C4-2B (cell line): ENCODE measurements around the gene ENPP4.

Source experiments
- CTCF ChIP-seq: fragments of 450-650 bp; conservative IDR thresholded peaks from 2 replicates; pipeline ENCODE4 v1.5.1; 2017; ENCODE audit warnings: mild to moderate bottlenecking
- ZFX ChIP-seq: fragments of 450-650 bp; IDR thresholded peaks from 2 replicates; pipeline ENCODE4 v1.6.1; 2017

GRCh38 chr6:46095251-46095650 is 34.5 kb upstream of the ENPP4 start:
- TF ChIP-seq CTCF, result no peak
- TF ChIP-seq ZFX, result no peak
